SHP77 treated with DMSO at 0.1 percent for 48 hours (cell line): ENCODE measurements around the gene TTC5.
"Not testable (repeated sequence)": the region's sequence is repeated elsewhere in the genome, so short reads cannot be mapped to it uniquely, and the experiment has no call there.

Experiments used
- DNase-seq: peaks from one replicate; lab custom pipeline; 2025; lab: John Stamatoyannopoulos, UW

TTC5 gene, protein sequence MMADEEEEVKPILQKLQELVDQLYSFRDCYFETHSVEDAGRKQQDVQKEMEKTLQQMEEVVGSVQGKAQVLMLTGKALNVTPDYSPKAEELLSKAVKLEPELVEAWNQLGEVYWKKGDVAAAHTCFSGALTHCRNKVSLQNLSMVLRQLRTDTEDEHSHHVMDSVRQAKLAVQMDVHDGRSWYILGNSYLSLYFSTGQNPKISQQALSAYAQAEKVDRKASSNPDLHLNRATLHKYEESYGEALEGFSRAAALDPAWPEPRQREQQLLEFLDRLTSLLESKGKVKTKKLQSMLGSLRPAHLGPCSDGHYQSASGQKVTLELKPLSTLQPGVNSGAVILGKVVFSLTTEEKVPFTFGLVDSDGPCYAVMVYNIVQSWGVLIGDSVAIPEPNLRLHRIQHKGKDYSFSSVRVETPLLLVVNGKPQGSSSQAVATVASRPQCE

GRCh38 chr14:20305265-20306078, at the start of gene TTC5:
TTC5 (minus strand) TSS chr14:20305951; CDS start chr14:20305937, 14 bp downstream.
- DNase-seq = peak; percentile 89

DNA sequence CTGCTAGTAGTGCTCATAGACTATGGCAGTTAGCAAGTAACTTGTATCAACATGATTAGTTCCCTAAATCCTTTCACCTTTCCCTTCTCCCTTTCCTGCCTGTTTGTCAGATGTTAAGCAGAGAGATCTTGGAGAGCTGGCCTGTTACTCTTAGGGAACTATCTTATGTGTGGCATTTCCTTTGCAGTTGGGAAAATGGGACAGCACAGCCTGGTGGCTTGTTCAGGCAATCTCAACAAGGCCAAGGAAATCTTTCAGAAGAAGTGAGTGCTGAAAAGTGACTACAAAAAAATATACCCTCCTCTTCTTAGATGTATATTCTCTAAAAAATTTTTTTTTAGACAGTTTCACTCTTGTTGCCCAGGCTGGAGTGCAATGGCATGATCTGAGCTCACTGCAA, 45.1 kb upstream of the TTC5 start:
- DNase-seq = no peak

- no peak for DNase-seq
Observed at GRCh38 chr14:20350282-20350681, 44.5 kb upstream of the TTC5 start.

GRCh38 chr14:20347747-20348146, 42.0 kb upstream of the TTC5 start:
- no peak for DNase-seq

- DNase-seq = no peak
Observed at GRCh38 chr14:20346713-20347112, 41.0 kb upstream of the TTC5 start.

GRCh38 chr14:20345366-20345765, 39.6 kb upstream of the TTC5 start:
- no peak for DNase-seq

DNA sequence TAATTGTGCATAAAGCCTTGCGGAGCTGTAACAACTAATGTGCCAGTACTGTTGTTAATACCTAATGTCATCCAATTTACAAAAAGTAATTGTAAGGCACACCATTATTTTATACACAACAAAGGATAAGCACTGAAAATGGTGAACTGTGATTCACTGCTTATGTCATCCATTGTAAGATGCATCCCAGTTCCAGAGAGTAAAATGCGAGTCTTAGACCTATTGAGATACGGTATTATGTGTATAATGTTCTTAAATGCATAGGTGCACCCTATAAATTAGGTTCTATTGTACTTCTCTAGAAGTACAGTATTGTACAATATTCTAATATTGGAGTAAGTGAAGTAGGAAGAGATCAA, 38.1 kb upstream of the TTC5 start:
- DNase-seq = no peak

GRCh38 chr14:20343092-20343861, 37.5 kb upstream of the TTC5 start, which contains the start of gene PARP2:
PARP2 (plus strand) TSS chr14:20343635; CDS start chr14:20343642, 7 bp downstream.
- peak; percentile 100 for DNase-seq

- DNase-seq = no peak
Observed at GRCh38 chr14:20341646-20342045, 35.9 kb upstream of the TTC5 start.

DNA sequence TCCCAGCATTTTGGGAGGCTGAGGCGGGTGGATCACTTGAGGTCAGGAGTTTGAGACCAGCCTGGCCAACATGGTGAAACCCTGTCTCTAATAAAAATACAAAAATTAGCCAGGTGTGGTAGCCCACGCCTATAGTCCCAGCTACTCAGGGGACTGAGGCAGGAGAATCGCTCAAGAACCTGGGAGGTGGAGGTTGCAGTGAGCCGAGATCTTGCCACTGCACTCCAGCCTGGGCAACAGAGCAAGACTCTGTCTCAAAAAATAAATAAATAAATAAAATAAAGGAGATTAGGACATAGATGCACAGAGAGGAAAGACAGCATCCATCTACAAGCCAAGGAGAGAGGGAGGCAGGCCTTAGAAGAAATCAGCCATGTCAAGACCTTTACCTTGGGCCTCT, 35.3 kb upstream of the TTC5 start:
- not testable (repeated sequence) for DNase-seq

GRCh38 chr14:20334017-20334416, 28.3 kb upstream of the TTC5 start:
- DNase-seq = no peak

- no peak for DNase-seq
Observed at GRCh38 chr14:20333494-20333841, 27.7 kb upstream of the TTC5 start.

GRCh38 chr14:20332788-20333493, 27.2 kb upstream of the TTC5 start, which contains the start of gene CCNB1IP1:
CCNB1IP1 (minus strand) TSS chr14:20333279; CDS start chr14:20316523, 16,756 bp downstream.
- DNase-seq = peak; percentile 94

DNA sequence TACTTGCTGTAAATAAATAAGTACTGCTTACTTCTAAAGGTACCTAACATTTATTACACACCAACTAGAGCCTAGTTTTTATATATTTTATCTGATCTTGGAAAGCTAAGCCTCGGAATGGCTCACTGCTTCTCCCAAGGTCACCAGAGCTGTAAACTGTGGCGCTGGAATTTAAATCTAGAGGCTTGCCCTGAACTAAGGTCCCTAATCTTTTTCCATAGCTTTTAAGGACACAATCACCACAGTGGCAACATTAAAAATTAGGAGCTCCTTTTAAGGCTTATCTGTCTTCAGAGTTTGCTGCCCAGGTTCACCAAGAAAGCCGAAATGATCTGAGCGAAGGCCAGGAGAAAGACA, 26.7 kb upstream of the TTC5 start:
- DNase-seq = no peak

DNA sequence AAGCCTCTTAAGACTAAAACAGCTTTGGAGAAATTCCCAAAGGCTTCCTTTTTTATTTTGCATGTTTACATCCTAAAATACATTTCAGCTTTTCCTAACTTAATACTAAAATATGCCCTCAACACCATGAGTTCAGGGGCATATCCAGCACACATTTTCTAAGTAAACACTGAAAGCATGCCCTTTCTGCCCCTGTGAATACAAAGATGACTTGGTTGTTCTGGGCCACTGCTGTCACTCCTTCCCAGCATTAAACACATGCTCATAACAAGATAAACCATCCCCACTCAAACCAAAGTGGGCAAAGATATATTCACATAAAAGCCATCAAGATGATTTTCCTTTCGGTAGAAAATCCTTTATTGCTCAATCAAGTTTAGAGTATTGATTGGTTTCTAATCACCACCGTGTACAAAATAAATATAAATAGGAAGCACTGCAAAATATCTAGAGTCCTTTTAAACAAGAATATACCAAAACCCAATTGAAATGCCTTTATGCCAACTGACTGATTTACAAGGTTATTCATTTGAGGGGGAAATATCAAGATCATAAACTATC, 25.4 kb upstream of the TTC5 start:
- DNase-seq = no peak

GRCh38 chr14:20329355-20329754, 23.6 kb upstream of the TTC5 start:
- DNase-seq = no peak

DNA sequence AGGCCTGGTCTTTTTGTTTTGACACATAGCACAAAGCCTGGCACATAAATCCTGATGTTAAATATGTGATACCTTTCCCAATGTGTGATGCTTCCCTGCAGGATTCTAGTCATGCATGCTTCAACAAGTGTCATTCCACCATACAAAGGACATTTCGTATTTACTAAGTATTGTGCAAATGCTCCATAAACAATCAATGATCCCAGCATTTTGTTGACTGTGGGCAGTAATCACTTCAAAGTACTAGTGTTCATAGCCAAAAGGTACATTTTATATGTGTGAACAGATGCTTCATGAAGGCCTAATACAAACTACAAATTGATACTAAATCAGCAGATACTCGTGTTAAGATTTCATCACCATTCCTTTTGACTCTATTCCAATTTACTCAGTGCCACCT, 23.0 kb upstream of the TTC5 start:
- DNase-seq = no peak

- DNase-seq = peak; percentile 73
Observed at GRCh38 chr14:20327005-20327869, 21.5 kb upstream of the TTC5 start.

DNA sequence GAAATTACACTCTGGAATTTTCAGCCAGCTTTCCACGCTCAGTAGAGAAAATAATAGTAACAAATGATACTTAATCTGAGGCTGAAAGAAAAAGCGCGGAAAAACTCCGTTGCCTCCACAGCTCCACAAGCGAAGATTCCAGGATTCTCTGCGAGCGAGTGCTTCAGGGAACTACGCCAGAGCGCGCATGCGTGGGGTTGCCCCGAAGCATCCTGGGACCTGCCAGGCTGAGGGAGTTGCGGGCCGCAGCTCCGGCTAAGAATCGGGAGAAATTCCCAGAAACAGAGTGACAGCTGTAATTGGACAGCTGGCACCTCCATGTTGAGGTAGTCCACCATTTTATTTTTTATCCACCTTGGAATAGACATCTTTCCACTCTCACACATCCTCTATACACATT, 12.0 kb upstream of the TTC5 start:
- DNase-seq = no peak

- no peak for DNase-seq
Observed at GRCh38 chr14:20314026-20314425, 8.3 kb upstream of the TTC5 start.

- DNase-seq = no peak
Observed at GRCh38 chr14:20306079-20306423, 300 bp upstream of the TTC5 start.
